Frontal cortex (tissue), 4 donors: ENCODE measurements around the gene RBM25. TPM values are rescaled to one million over a fixed set of nuclear protein-coding genes. Genes with fewer than 3 reads are reported as not detected.
"Not testable (repeated sequence)": the region's sequence is repeated elsewhere in the genome, so short reads cannot be mapped to it uniquely, and the experiment has no call there.

Source experiments
- DNase-seq, 2 donors: peaks; one replicate each; pipeline ENCODE4 v3.0.0; 2012; ENCODE audit warnings: low spot score in 2 of 2
- FAIRE-seq: peaks from 2 replicates; lab custom pipeline; 2012; peaks lifted over from hg19 to GRCh38; lab: Jason Lieb, UNC
- total RNA-seq: library from RNA; depleted of rRNA; stranded (reverse); fragments of >200 nt; gene quantifications from one replicate; pipeline ENCODE4 v1.2.3, GENCODE V29; 2014
- donor health status: control.
- donor health status: control.
- donor health status: control.

Gene RBM25
- 51.0 TPM for total RNA-seq

DNA sequence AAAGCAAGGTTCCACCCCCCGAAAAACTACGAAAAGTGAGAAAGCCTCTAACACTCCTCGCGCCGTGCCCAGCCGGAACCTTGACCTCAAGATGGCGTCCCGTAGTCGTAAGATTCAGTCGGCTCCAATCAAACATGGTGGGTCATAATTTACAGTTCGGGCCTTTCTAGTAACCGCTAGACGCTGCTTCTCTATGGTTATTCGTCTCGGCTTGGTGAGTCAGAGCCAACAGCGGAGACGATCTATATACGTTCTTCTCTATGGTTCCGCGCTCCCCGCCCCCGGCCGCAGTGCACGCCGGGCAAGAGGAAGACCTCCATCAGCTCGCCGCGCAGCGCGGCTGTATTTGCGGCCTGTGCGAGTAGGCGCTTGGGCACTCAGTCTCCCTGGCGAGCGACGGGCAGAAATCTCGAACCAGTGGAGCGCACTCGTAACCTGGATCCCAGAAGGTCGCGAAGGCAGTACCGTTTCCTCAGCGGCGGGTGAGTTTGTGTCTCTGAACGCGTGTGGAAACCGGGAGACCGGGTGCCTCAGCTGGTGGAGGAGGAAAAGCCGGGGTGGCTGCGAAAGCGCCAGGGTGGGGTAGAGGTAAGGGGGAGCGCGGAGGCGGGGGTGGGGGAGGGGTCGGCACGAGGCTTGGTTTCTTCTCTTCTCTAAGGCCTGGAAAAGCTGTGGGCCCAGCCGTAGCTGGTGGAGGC, at the start of gene RBM25:
TSS of gene RBM25 (plus strand) at position 311 of the 698 bp plus-strand sequence. CDS start 13,108 bp downstream, outside the sequence.
- DNase-seq (peak; percentile 85 to 93), FAIRE-seq (peak; percentile 75)

GRCh38 chr14:73011189-73011588, 47.1 kb upstream of the RBM25 start:
- DNase-seq, FAIRE-seq: not testable (repeated sequence)

- DNase-seq = peak in 1 of 2 donors; percentile 13
- FAIRE-seq = no peak
These were observed 44.2 kb upstream of the RBM25 start for GRCh38 chr14:73014105-73014504.

- not testable (repeated sequence) for FAIRE-seq, DNase-seq
These were observed 42.8 kb upstream of the RBM25 start for GRCh38 chr14:73015552-73015951.

- not testable (repeated sequence) for FAIRE-seq
These were observed 42.3 kb upstream of the RBM25 start for GRCh38 chr14:73016011-73016410.

GRCh38 chr14:73022051-73022450, 36.3 kb upstream of the RBM25 start:
- no peak for DNase-seq
- no peak for FAIRE-seq

More at GRCh38 chr14:73016011-73016410, 42.3 kb upstream of the RBM25 start:
- DNase-seq = not testable (repeated sequence)

- FAIRE-seq (no peak), DNase-seq (no peak)
These were observed 32.8 kb upstream of the RBM25 start for GRCh38 chr14:73025544-73025943.

- no peak for DNase-seq
- no peak for FAIRE-seq
These were observed 32.0 kb upstream of the RBM25 start for GRCh38 chr14:73026243-73026844.

DNA sequence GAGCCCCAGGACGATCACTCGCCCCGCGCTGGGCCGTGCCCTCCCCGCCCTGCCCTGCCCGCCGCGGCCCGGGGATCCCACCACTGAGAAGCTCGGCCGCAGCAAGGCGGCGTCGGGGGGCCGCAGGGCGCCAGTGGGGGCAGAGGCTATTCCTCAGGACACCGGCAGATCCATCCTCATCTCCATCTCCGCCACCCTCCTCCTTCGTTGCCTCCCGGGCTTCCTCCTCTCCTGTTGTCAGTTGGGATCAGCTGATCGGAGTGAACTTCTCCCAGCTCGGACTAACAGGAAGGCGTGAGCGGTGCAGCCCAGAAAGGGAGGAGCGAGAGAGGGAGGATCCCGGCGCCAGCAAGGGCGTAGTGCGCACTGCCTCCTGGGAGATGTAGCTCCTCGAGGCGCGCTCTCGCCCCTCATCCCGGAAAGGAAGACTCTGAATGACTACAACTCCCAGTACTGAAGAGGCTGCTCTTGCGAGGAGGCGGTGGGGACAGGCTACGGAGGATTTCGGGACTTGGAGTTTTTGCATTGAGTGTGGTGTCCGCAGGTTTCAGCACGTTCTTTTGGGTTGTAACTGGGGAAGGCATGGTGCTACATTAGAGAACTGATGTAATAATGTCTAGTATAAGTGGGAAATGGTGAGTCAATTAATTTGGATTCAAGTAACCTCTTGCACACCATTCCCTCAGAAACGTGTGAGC, 31.3 kb upstream of the RBM25 start, which contains the start of gene ZFYVE1:
TSS of gene ZFYVE1 (minus strand) at position 262 of the 698 bp plus-strand sequence. CDS start 2,598 bp downstream, outside the sequence.
- DNase-seq (peak; percentile 94 to 95), FAIRE-seq (peak; percentile 72)

- FAIRE-seq (no peak), DNase-seq (no peak)
These were observed 30.8 kb upstream of the RBM25 start for GRCh38 chr14:73027546-73027945.

DNA sequence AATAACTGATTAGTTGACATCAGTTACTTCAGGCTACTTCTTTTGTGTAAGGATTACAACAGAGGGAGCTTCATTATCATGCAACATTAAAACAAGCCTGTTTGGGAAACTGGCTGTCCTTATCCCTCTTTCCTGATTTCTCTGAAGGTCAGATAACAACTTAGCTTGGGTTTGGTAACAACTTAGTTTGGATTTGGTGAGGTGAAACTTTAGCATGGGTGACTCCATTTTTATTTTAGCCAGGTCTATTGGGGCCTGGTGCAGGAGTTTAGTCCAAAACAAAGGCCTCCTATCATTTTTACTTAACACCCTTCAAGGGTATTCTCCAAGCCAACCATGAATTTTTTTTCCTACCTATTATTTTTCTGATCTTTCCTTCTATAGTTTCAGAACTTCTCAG, 30.4 kb upstream of the RBM25 start:
- no peak for FAIRE-seq
- no peak for DNase-seq

GRCh38 chr14:73036706-73037450, 21.5 kb upstream of the RBM25 start:
- FAIRE-seq, DNase-seq: not testable (repeated sequence)

GRCh38 chr14:73047808-73048207, 10.5 kb upstream of the RBM25 start:
- DNase-seq = no peak
- no peak for FAIRE-seq

- no peak for FAIRE-seq
- DNase-seq = no peak
These were observed 8.9 kb upstream of the RBM25 start for GRCh38 chr14:73049428-73049827.

DNA sequence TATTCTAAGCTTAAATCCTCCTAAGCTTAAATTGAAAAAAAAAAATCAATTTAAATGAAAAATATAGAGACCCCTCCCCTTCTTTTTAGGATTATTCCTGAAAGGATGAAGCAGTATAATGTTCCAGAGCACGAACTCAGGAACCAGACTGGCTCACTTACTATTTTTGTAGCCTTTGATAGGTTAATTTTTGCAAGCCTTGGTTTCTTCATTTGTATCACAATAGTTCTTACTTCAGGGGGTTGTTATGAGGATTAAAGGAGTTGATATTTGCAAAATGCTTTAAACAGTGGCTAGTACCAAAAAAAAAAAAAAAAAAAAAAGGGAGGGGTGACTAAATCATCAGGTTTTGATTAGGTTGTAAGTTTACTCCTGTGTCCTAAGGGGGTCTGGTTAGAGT, 3.1 kb upstream of the RBM25 start:
- FAIRE-seq = no peak
- DNase-seq = no peak

GRCh38 chr14:73057944-73058223, 450 bp upstream of the RBM25 start:
- FAIRE-seq (no peak), DNase-seq (no peak)

GRCh38 chr14:73058922-73059673, 764 bp downstream of the RBM25 start:
- DNase-seq (peak; percentile 8 to 47), FAIRE-seq (no peak)

DNA sequence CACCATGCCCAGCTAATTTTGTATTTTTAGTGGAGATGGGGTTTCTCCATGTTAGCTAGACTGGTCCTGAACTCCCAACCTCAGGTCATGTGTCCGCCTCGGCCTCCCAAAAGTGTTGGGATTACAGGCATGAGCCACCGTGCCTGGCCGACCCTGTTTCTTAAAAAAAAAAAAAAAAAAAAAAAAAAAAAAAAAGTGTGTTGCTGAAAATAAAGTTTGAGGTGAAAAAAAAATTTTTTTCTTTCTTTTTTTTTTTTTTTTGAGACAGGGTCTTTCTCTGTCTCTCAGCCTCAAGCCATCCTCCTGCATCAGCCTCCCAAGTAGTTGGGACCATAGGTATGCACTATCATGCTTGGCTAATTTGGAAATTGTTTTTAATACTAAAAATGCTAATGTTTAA, 11.3 kb downstream of the RBM25 start:
- no peak for FAIRE-seq
- no peak for DNase-seq

- DNase-seq (no peak), FAIRE-seq (no peak)
These were observed 32.7 kb downstream of the RBM25 start for GRCh38 chr14:73091044-73091443.

GRCh38 chr14:73097421-73097820, 39.1 kb downstream of the RBM25 start:
- DNase-seq (no peak), FAIRE-seq (no peak)
